IPS-20b (cell line): ENCODE results near the gene GTF2F1.
A peak's percentile ranks its signal among the peaks of the same experiment; 100 is the strongest.

Source experiments
- H3K27ac ChIP-seq: one replicate; pipeline ENCODE4 v1.5.1; 2013; ENCODE audit warnings: low read length
- H3K27me3 ChIP-seq: 2 replicates; pipeline ENCODE4 v1.6.1; 2013; ENCODE audit warnings: mild to moderate bottlenecking, low read length, inconsistent platforms; ENCODE audit not compliant: insufficient read depth
- H3K36me3 ChIP-seq: 2 replicates; pipeline ENCODE4 v1.6.1; 2013; ENCODE audit warnings: low read depth, mild to moderate bottlenecking, inconsistent platforms, low read length, moderate library complexity; ENCODE audit not compliant: insufficient read depth
- H3K4me1 ChIP-seq: 2 replicates; pipeline ENCODE4 v1.6.1; 2013; ENCODE audit warnings: mild to moderate bottlenecking, control low read depth, inconsistent platforms, low read length, moderate library complexity; ENCODE audit not compliant: insufficient read depth
- H3K4me3 ChIP-seq: 2 replicates; pipeline ENCODE4 v1.5.1; 2013; ENCODE audit warnings: mild to moderate bottlenecking, low read length, inconsistent platforms
- H3K9ac ChIP-seq: 2 replicates; pipeline ENCODE4 v1.6.1; 2013; ENCODE audit warnings: low read depth, mild to moderate bottlenecking, inconsistent platforms, low read length, moderate library complexity
- H3K9me3 ChIP-seq: 2 replicates; pipeline ENCODE4 v1.6.1; 2013; ENCODE audit warnings: mild to moderate bottlenecking, low read depth, low read length, inconsistent platforms; ENCODE audit not compliant: insufficient read depth

The GTF2F1 gene

GRCh38 chr19:6425732-6426620 lies 33.0 kb upstream of the GTF2F1 start:
- Histone ChIP-seq H3K27ac (no peak overlapping the region), H3K9ac (peak overlapping the region; percentile 44; the same call in 1 of the 2 replicates), H3K9me3 (peaks cover 6% of the 10 kb centered on the region; the same call in 1 of the 2 replicates), H3K27me3 (peaks cover 12% of the 10 kb centered on the region), H3K36me3 (peaks cover 24% of the 10 kb centered on the region), H3K4me1 (0 out of 2 replicates have a peak, but pooled peaks cover 2% of the 10 kb centered on the region), H3K4me3 (peak overlapping the region; percentile 35; the same call in 1 of the 2 replicates)

GRCh38 chr19:6424939-6425731 lies 32.2 kb upstream of the GTF2F1 start:
- H3K27me3 ChIP-seq: peaks cover 11% of the 10 kb centered on the region
- 0 out of 2 replicates have a peak, but pooled peaks cover 2% of the 10 kb centered on the region for H3K4me1 ChIP-seq
- 0 out of 2 replicates have a peak overlapping the region, but pooled peaks have one; percentile 35 for H3K4me3 ChIP-seq
- H3K9ac ChIP-seq: peak overlapping the region; percentile 44; the same call in 1 of the 2 replicates
- H3K27ac ChIP-seq: no peak overlapping the region
- peaks cover 32% of the 10 kb centered on the region for H3K36me3 ChIP-seq
- H3K9me3 ChIP-seq: peaks cover 6% of the 10 kb centered on the region; the same call in 1 of the 2 replicates

GRCh38 chr19:6424195-6424938 lies 31.4 kb upstream of the GTF2F1 start, which contains the start of gene KHSRP:
KHSRP (minus strand) TSS chr19:6424811; CDS start chr19:6424701, 110 bp downstream.
- peak within 1 kb of the TSS; percentile 100 for H3K4me3 ChIP-seq
- H3K27ac ChIP-seq: peak within 1 kb of the TSS; percentile 1
- peaks cover 6% of the 10 kb centered on the region; the same call in 1 of the 2 replicates for H3K9me3 ChIP-seq
- H3K4me1 ChIP-seq: 0 out of 2 replicates have a peak, but pooled peaks cover 2% of the 10 kb centered on the region
- peak within 1 kb of the TSS; percentile 95 for H3K9ac ChIP-seq
- peaks cover 3% of the 10 kb centered on the region for H3K27me3 ChIP-seq
- peaks cover 40% of the 10 kb centered on the region for H3K36me3 ChIP-seq

- peak overlapping the region; percentile 95 for H3K9ac ChIP-seq
- no peaks in the 10 kb centered on the region for H3K27me3 ChIP-seq
- H3K36me3 ChIP-seq: peaks cover 47% of the 10 kb centered on the region
- peak overlapping the region; percentile 100 for H3K4me3 ChIP-seq
- H3K4me1 ChIP-seq: 0 out of 2 replicates have a peak, but pooled peaks cover 2% of the 10 kb centered on the region
- H3K9me3 ChIP-seq: peaks cover 6% of the 10 kb centered on the region; the same call in 1 of the 2 replicates
- H3K27ac ChIP-seq: peak overlapping the region; percentile 1
Observed at GRCh38 chr19:6423499-6424194, 30.7 kb upstream of the GTF2F1 start.

GRCh38 chr19:6421075-6422014 lies 28.4 kb upstream of the GTF2F1 start:
- Histone ChIP-seq H3K27me3 (no peaks in the 10 kb centered on the region), H3K27ac (no peak overlapping the region), H3K4me3 (no peak overlapping the region), H3K36me3 (peaks cover 70% of the 10 kb centered on the region), H3K9me3 (peaks cover 6% of the 10 kb centered on the region; the same call in 1 of the 2 replicates), H3K9ac (no peak overlapping the region), H3K4me1 (0 out of 2 replicates have a peak, but pooled peaks cover 2% of the 10 kb centered on the region)

- Histone ChIP-seq H3K4me1 (0 out of 2 replicates have a peak, but pooled peaks cover 2% of the 10 kb centered on the region), H3K4me3 (no peak overlapping the region), H3K36me3 (peaks cover 94% of the 10 kb centered on the region), H3K9me3 (no peaks in the 10 kb centered on the region), H3K27me3 (no peaks in the 10 kb centered on the region), H3K27ac (no peak overlapping the region), H3K9ac (no peak overlapping the region)
Observed at GRCh38 chr19:6418562-6418932, 25.6 kb upstream of the GTF2F1 start.

GRCh38 chr19:6417713-6418561 lies 25.0 kb upstream of the GTF2F1 start:
- no peak overlapping the region for H3K9ac ChIP-seq
- H3K4me1 ChIP-seq: 0 out of 2 replicates have a peak, but pooled peaks cover 2% of the 10 kb centered on the region
- H3K36me3 ChIP-seq: peaks cover 94% of the 10 kb centered on the region
- no peaks in the 10 kb centered on the region for H3K27me3 ChIP-seq
- no peak overlapping the region for H3K4me3 ChIP-seq
- no peak overlapping the region for H3K27ac ChIP-seq
- no peaks in the 10 kb centered on the region for H3K9me3 ChIP-seq

- Histone ChIP-seq H3K9me3 (no peaks in the 10 kb centered on the region), H3K27ac (no peak overlapping the region), H3K36me3 (peaks cover 83% of the 10 kb centered on the region), H3K4me3 (no peak overlapping the region), H3K4me1 (no peaks in the 10 kb centered on the region), H3K27me3 (no peaks in the 10 kb centered on the region), H3K9ac (no peak overlapping the region)
Observed at GRCh38 chr19:6416658-6417405, 23.9 kb upstream of the GTF2F1 start.
